ENCODE results near the gene STXBP1. TPM values are rescaled to one million over a fixed set of nuclear protein-coding genes. Genes with fewer than 3 reads are reported as not detected.
"Not testable (repeated sequence)": the region's sequence is repeated elsewhere in the genome, so short reads cannot be mapped to it uniquely, and the experiment has no call there.

STXBP1 gene
- total RNA-seq, 1 donor from 2014 or later: 14.4 TPM

GRCh38 chr9:127613583-127613954, 1.5 kb downstream of the STXBP1 start:
- no peak for DNase-seq (ENCODE audit: low spot score)

DNA sequence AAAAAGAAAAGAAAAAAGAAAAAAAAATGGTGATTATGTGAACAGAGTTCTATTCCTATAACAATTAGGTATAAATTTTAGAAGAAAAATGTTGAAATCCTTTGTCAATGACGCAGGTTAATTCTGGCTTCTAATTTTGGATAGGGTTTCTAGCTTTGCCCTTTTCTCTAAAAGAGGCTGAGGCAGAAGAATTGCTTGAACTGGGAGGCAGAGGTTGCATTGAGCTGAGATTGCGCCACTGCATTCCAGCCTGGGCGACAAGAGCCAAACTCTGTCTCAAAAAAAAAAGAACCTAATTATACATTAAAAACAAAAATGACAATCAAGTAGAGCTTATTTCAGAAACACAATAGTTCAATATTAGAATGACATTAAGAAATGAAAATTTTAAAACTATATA, 2.9 kb downstream of the STXBP1 start:
- no peak for DNase-seq (ENCODE audit: low spot score)

DNA sequence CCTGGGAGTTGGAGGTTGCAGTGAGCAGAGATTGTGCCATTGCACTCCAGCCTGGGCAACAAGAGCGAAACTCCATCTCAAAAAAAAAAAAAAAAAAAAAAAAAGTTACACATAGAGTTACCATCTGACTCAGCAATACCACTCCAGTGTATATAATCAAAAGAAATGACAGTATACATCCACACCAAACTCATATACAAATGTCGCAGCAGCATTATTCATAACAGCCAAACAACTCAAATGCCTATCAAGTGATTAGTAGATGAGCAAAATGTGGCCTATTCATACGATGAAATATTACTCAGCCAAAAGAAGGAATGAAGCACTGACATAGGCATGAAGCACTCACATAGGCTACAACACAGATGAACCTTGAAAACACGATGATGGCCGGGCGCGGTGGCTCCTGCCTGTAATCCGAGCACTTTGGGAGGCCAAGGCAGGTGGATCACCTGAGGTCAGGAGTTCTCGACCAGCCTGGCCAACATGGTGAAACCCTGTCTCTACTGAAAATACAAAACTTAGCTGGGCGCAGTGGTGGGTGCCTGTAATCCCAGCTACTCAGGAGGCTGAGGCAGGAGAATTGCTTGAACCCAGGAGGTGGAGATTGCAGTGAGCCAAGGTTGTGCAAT, 9.4 kb downstream of the STXBP1 start:
- not testable (repeated sequence) for DNase-seq (ENCODE audit: low spot score)

DNA sequence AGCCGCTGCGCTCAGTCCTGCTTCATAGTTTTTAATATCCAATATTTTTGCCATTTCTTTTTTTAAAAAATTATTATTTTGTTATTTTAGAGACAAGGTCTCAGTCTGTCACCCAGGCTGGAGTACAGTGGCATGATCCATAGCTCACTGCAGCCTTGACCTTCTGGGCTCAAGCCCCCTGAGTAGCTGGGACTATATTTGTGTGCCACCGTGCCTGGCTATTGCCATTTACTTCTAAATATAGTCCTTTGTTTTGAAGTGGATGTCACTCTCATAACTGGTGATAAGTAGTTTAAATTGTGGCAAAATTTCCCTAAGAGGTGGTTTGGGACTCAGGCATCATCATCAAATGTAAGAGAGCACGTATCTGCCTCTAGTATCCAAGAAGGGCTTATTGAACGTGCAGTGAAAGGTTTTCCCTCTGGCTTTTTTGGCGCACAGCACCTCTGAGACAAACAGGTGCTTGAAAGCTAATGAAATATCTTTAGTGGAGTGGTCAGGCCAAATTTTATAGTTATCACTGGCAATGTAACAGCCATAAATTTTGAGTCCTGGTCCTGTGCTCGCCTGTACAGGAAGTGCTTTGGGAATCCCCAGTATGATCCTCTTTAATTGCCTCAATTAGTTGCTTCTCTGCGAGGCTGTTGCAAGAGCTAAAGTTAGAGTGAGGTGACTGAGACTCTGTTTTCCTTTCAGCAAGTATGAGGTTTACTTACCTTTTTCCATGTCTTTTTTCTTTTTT, 14.8 kb downstream of the STXBP1 start:
- DNase-seq (ENCODE audit: low spot score): no peak

- no peak for DNase-seq (ENCODE audit: low spot score)
Observed at GRCh38 chr9:127627494-127627855, 15.4 kb downstream of the STXBP1 start.

- DNase-seq (ENCODE audit: low spot score): peak; percentile 83
Observed at GRCh38 chr9:127628758-127629467, 16.8 kb downstream of the STXBP1 start.

DNA sequence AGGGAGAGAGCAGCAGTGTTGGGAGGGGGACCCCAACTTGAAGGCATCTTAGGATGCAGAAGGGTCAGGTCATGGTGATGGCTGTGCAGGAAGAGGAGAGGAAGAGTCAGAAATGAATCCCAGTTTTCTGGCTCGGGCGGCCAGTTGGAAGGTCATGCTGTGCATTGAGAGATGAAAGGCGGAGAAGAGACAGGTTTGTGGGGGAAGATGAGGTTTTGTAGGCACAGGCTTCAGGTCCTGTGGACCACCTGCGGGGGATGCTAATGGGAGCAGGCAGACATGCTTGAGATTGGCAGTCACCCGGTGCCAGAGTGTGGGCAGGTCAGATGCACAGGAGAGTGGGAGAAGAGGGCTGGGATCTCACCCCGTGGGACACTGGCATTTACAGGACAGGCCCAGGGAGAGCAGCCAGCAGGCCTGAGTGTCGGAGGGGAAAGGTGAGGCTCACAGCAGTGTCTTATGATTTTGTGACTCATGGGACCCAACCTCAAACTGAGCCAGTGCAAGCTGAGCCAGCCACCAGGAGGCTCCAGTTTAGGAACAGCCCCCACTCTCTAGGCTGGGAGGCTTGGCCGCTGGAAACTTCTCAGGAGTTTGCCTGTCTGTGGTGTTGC, 17.5 kb downstream of the STXBP1 start:
- no peak for DNase-seq (ENCODE audit: low spot score)

- DNase-seq (ENCODE audit: low spot score): peak; percentile 23
Observed at GRCh38 chr9:127633216-127633862, 21.3 kb downstream of the STXBP1 start.

DNA sequence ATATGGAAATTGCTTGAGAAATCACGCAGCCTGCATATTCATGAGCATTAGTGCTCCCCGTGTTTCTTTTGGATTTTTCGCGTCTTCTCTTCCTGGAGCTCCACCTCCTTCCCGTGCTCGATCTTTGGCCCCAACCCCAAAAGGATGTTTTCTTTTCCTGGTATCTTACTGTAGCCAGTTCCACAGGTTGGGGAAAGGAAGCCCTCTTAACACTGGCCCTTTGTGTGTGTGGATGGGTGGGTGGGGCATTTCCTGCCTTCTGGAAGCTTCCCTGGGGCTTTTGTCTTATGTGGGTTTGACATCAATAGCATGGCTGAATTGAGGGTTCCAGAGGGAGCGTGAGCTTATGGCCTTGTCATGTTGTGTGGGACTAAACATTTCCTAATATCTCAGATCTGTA, 21.9 kb downstream of the STXBP1 start:
- no peak for DNase-seq (ENCODE audit: low spot score)

GRCh38 chr9:127634698-127635097, 22.6 kb downstream of the STXBP1 start:
- DNase-seq (ENCODE audit: low spot score): no peak

DNA sequence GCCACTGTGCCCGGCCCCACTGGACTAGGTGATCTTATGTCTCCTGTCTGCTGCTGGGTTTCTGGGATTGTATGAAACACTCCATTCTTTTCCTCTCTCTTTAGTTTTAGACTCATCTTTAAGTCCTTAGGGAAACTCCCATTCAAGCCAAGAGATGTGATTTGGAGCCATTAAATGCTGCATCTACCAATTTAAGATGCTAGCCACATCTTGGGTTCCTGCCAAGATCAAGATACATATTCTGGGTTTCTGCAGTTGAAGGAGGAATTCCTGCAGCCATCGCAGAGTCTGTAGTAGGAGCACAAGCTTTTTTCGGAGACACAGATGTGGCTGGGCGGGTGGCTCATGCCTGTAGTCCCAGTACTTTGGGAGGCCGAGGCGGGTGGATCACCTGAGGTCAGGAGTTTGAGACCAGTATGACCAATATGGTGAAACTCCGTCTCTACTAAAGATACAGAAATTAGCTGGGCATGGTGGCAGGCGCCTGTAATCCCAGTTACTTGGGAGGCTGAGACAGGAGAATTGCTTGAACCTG, 23.2 kb downstream of the STXBP1 start:
- no peak for DNase-seq (ENCODE audit: low spot score)

GRCh38 chr9:127637322-127637847, 25.3 kb downstream of the STXBP1 start:
- peak; percentile 94 for DNase-seq (ENCODE audit: low spot score)

DNA sequence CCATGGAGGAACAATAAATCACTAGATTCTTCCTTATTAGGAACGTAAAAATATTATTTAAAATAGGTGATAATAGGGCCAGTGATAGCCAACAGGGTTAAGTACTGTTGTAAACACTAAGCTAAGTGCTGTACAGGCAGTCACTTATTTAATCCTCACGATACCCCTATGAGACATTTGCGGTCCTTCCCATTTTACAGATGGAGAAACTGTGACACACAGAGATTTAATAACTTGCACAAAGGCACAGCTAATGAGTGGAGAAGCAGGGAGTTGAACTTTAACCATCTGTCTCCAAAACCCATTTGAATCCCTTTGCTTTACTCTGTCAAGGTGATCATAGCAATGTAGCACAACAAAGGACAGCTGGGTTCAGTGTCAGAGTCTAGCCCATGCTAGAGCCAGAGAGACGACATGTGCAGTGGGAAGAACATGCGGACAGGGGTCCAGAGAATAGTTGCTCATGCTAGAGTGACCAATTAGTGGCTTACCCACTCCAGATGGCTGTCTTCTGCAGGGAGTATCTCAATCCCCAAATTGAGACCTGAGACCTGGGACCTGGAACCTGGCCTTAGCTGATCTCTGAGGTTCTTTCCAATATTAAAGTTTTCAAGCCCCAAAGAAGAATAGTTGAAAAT, 28.9 kb downstream of the STXBP1 start:
- DNase-seq (ENCODE audit: low spot score): no peak

DNA sequence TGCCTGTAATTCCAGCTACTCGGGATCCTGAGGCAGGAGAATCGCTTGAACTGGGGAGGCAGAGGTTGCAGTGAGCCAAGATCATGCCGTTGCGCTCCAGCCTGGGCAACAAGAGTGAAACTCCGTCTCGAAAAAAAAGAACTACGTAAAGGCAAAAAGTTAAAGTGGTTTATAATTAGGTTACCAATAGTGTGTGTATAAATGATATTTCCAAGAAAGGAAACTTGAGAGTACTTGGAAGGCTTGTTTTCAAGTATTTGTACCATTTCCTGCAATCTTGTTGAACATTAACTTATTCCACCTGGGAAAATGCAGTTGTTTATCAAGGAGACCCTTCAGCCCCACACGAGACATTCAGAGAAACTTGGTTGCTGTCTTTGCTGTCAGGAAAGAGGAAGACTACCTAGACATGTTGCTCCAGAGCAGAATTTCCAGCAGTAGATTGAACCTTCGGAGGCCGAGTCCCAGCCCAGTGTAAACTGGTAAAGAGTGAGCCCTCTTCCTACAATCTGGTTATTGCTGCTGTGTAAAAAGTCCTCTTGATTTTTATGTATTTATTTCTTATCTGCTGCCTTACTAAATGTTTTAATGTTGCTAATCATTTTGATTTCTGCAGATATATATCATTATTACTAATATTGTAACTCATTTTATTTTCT, 30.1 kb downstream of the STXBP1 start:
- DNase-seq (ENCODE audit: low spot score): no peak

GRCh38 chr9:127644146-127644827, 32.2 kb downstream of the STXBP1 start:
- DNase-seq (ENCODE audit: low spot score): no peak

DNA sequence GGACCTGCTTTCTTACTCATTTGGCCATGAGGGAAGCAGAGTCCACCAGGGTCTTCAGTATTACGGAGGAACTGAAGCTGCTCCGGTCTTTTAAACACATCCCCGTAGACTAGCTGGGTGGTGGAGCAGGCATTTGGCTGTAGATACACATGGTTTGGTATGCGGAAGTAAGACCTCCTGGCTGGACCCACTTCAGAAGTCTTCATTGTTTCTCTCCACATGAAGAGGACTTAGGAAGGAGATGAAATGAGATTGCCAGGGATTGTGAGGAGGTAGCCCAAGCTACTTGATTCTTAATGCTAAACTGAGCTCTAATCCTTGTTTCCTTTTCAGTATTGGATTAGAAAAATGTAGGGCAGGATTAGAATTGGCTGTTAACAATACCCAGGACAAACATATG, 32.9 kb downstream of the STXBP1 start:
- no peak for DNase-seq (ENCODE audit: low spot score)

GRCh38 chr9:127647451-127647850, 35.4 kb downstream of the STXBP1 start:
- DNase-seq (ENCODE audit: low spot score): no peak

GRCh38 chr9:127650518-127650917, 38.4 kb downstream of the STXBP1 start:
- no peak for DNase-seq (ENCODE audit: low spot score)

- no peak for DNase-seq (ENCODE audit: low spot score)
Observed at GRCh38 chr9:127651697-127652610, 39.9 kb downstream of the STXBP1 start.
